ENCODE data around the gene LHFPL6. TPM values are rescaled to one million over a fixed set of nuclear protein-coding genes. Genes with fewer than 3 reads are reported as not detected.

Gene LHFPL6
- polyA plus RNA-seq, 3 donors = 0.14 to 0.59 (median 0.46) TPM

DNA sequence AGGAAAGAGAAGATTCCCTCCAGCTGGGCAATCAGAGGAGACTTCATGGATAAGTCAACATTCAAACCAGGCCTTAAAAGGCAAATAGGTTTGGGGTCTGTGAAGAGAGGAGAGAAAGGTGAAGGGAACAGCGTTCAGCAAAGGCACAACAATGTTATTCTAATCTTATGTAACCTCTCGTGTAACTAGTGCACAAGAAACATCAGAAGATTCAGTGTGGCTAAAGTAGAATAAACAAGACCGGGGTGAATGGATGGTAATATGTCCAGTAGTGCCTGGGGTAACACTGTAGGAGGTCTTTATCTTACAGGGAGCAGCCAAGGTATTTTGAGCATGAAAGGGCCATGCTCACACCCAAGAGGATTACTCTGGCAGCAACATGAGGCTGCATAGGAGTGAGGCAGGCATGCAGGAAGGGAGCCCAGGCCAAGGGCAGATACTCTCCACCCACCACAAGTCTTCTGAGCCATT, 24.1 kb downstream of the LHFPL6 start:
- no peak for DNase-seq
- H3K9ac ChIP-seq (ENCODE audit: insufficient read depth, low read length, poor library complexity, severe bottlenecking) = no peak overlapping the region
- Mint-ChIP-seq H3K4me1 (no peaks in the 10 kb centered on the region), H3K9me3 (peaks cover 0 to 8% (median 4%) of the 10 kb centered on the region in 7 donors), H3K27ac (no peak overlapping the region), H3K4me3 (no peak overlapping the region), H3K36me3 (no peaks in the 10 kb centered on the region), H3K27me3 (ENCODE audit: low read depth in 3 of 3) (no peaks in the 10 kb centered on the region)
- H4K20me1 ChIP-seq (ENCODE audit: insufficient read depth, low read length) = no peaks in the 10 kb centered on the region
- peaks cover 0 to 3% of the 10 kb centered on the region in 2 donors for H3K9me3 ChIP-seq (replicated peaks in 1 of 2; ENCODE audit: control insufficient read depth in 1 of 2, insufficient read depth in 1 of 2, low read length in 2 of 2)
- 95% methylated on average over 2 of the region's 3 CpGs for WGBS (ENCODE audit: insufficient coverage)
- no peak overlapping the region for H3K27ac ChIP-seq (ENCODE audit: low read depth in 1 of 2, low read length in 2 of 2)
- no peak overlapping the region for H2AFZ ChIP-seq (ENCODE audit: insufficient read depth, low read depth, low read length, poor library complexity, severe bottlenecking)
- no peaks in the 10 kb centered on the region for H3K27me3 ChIP-seq (ENCODE audit: control insufficient read depth in 2 of 2, insufficient read depth in 2 of 2, low read length in 2 of 2)
- H3K36me3 ChIP-seq (replicated peaks in 1 of 2; ENCODE audit: control insufficient read depth in 1 of 2, insufficient read depth in 2 of 2, low read length in 2 of 2) = no peaks in the 10 kb centered on the region
- intact Hi-C loops (cut with micrococcal nuclease) = no loop called here
- no peaks in the 10 kb centered on the region for H3K79me2 ChIP-seq (ENCODE audit: insufficient read depth, low read length)
- TF ChIP-seq, protein P1, sequence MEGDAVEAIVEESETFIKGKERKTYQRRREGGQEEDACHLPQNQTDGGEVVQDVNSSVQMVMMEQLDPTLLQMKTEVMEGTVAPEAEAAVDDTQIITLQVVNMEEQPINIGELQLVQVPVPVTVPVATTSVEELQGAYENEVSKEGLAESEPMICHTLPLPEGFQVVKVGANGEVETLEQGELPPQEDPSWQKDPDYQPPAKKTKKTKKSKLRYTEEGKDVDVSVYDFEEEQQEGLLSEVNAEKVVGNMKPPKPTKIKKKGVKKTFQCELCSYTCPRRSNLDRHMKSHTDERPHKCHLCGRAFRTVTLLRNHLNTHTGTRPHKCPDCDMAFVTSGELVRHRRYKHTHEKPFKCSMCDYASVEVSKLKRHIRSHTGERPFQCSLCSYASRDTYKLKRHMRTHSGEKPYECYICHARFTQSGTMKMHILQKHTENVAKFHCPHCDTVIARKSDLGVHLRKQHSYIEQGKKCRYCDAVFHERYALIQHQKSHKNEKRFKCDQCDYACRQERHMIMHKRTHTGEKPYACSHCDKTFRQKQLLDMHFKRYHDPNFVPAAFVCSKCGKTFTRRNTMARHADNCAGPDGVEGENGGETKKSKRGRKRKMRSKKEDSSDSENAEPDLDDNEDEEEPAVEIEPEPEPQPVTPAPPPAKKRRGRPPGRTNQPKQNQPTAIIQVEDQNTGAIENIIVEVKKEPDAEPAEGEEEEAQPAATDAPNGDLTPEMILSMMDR (IDR thresholded peaks at IDR 0.05) = no peak
- no peak overlapping the region for H3K4me2 ChIP-seq (replicated peaks; ENCODE audit: extremely low read depth, low read length, poor library complexity, severe bottlenecking)
- no peaks in the 10 kb centered on the region for H3K4me1 ChIP-seq (ENCODE audit: control insufficient read depth in 1 of 2, insufficient read depth in 2 of 2, low read length in 2 of 2)
- no peak overlapping the region for H3K4me3 ChIP-seq (replicated peaks in 1 of 3; ENCODE audit: low read depth in 2 of 3, low read length in 3 of 3)

GRCh38 chr13:39577838-39578491, 25.0 kb downstream of the LHFPL6 start:
- TF ChIP-seq, protein P1 (IDR thresholded peaks at IDR 0.05) = no peak
- H3K79me2 ChIP-seq (ENCODE audit: insufficient read depth, low read length) = no peaks in the 10 kb centered on the region

More at GRCh38 chr13:39577838-39578491, 25.0 kb downstream of the LHFPL6 start:
- H3K27ac ChIP-seq (ENCODE audit: low read depth in 1 of 2, low read length in 2 of 2) = no peak overlapping the region
- no peak overlapping the region for H3K27ac Mint-ChIP-seq
- no peak overlapping the region for H3K9ac ChIP-seq (ENCODE audit: insufficient read depth, low read length, poor library complexity, severe bottlenecking)
- no peaks in the 10 kb centered on the region for H3K27me3 Mint-ChIP-seq (ENCODE audit: low read depth in 3 of 3)
- H3K4me1 ChIP-seq (ENCODE audit: control insufficient read depth in 1 of 2, insufficient read depth in 2 of 2, low read length in 2 of 2) = no peaks in the 10 kb centered on the region
- H3K4me1 Mint-ChIP-seq = no peaks in the 10 kb centered on the region
- no peak for DNase-seq
- no peaks in the 10 kb centered on the region for H3K36me3 Mint-ChIP-seq
- H3K9me3 ChIP-seq (replicated peaks in 1 of 2; ENCODE audit: control insufficient read depth in 1 of 2, insufficient read depth in 1 of 2, low read length in 2 of 2) = peaks cover 0 to 3% of the 10 kb centered on the region in 2 donors
- WGBS (ENCODE audit: insufficient coverage) = no CpG with 5 or more reads among the region's 5 CpGs
- no peaks in the 10 kb centered on the region for H3K36me3 ChIP-seq (replicated peaks in 1 of 2; ENCODE audit: control insufficient read depth in 1 of 2, insufficient read depth in 2 of 2, low read length in 2 of 2)
- no peak overlapping the region for H3K4me3 ChIP-seq (replicated peaks in 1 of 3; ENCODE audit: low read depth in 2 of 3, low read length in 3 of 3)
- peaks cover 0 to 8% (median 4%) of the 10 kb centered on the region in 7 donors for H3K9me3 Mint-ChIP-seq
- no peak overlapping the region for H2AFZ ChIP-seq (ENCODE audit: insufficient read depth, low read depth, low read length, poor library complexity, severe bottlenecking)
- H3K4me3 Mint-ChIP-seq = no peak overlapping the region
- no peaks in the 10 kb centered on the region for H3K27me3 ChIP-seq (ENCODE audit: control insufficient read depth in 2 of 2, insufficient read depth in 2 of 2, low read length in 2 of 2)
- H3K4me2 ChIP-seq (replicated peaks; ENCODE audit: extremely low read depth, low read length, poor library complexity, severe bottlenecking) = no peak overlapping the region
- intact Hi-C loops (cut with micrococcal nuclease) = no loop called here
- no peaks in the 10 kb centered on the region for H4K20me1 ChIP-seq (ENCODE audit: insufficient read depth, low read length)

Measured in CD14-positive monocyte (primary cell).